NT2/D1 (cell line): Measurements from ENCODE around the gene CDH13.

Experiments used
- DNase-seq: peaks from one replicate; pipeline ENCODE4 v3.0.0-alpha.2; 2011; ENCODE audit warnings: low read depth, low spot score
- H3K27me3 ChIP-seq: 2 replicates; pipeline ENCODE4 v1.6.0; 2011; ENCODE audit warnings: mild to moderate bottlenecking; ENCODE audit not compliant: insufficient read length, insufficient read depth
- H3K36me3 ChIP-seq: 2 replicates; pipeline ENCODE4 v1.6.1; 2011; ENCODE audit warnings: mild to moderate bottlenecking, low read length, mixed read lengths; ENCODE audit not compliant: insufficient read depth, insufficient read length
- H3K4me1 ChIP-seq: 2 replicates; pipeline ENCODE4 v1.5.1; 2011; ENCODE audit not compliant: insufficient read depth, insufficient read length
- H3K4me3 ChIP-seq: 2 replicates; pipeline ENCODE4 v1.5.1; 2011; ENCODE audit warnings: low read depth; ENCODE audit not compliant: insufficient read length
- H3K9ac ChIP-seq: 2 replicates; pipeline ENCODE4 v1.6.0; 2011; ENCODE audit warnings: low read depth; ENCODE audit not compliant: insufficient read length
- H3K9me3 ChIP-seq: 2 replicates; pipeline ENCODE4 v1.5.1; 2011; ENCODE audit warnings: mild to moderate bottlenecking, low read length; ENCODE audit not compliant: insufficient read depth
- SUZ12 ChIP-seq: IDR thresholded peaks from 2 replicates; pipeline ENCODE4 v1.6.1; 2011; ENCODE audit not compliant: insufficient read length, insufficient read depth; ENCODE audit errors: extremely low read depth
- YY1 ChIP-seq: IDR thresholded peaks from 2 replicates; pipeline ENCODE4 v1.6.1; 2011; ENCODE audit not compliant: insufficient read length, insufficient read depth
- ZNF274 ChIP-seq: IDR thresholded peaks from 2 replicates; pipeline ENCODE4 v1.6.1; 2011; ENCODE audit warnings: mild to moderate bottlenecking, low read depth, low read length

CDH13 gene

GRCh38 chr16:82979406-82980111, 352.8 kb downstream of the CDH13 start:
- no peak overlapping the region for H3K9ac ChIP-seq
- H3K4me3 ChIP-seq = no peak overlapping the region
- no peaks in the 10 kb centered on the region for H3K36me3 ChIP-seq
- H3K4me1 ChIP-seq = no peaks in the 10 kb centered on the region
- peaks cover 26% of the 10 kb centered on the region; the same call in 1 of the 2 replicates for H3K9me3 ChIP-seq
- no peak for TF ChIP-seq SUZ12
- TF ChIP-seq YY1 = no peak
- no peak for TF ChIP-seq ZNF274
- no peak for DNase-seq
- no peaks in the 10 kb centered on the region for H3K27me3 ChIP-seq

GRCh38 chr16:82980810-82981209, 354.0 kb downstream of the CDH13 start:
- Histone ChIP-seq H3K9me3 (peaks cover 26% of the 10 kb centered on the region; the same call in 1 of the 2 replicates), H3K9ac (no peak overlapping the region), H3K36me3 (no peaks in the 10 kb centered on the region), H3K4me1 (no peaks in the 10 kb centered on the region), H3K27me3 (no peaks in the 10 kb centered on the region), H3K4me3 (no peak overlapping the region)
- DNase-seq = no peak
- TF ChIP-seq ZNF274 = no peak
- TF ChIP-seq YY1 = no peak
- TF ChIP-seq SUZ12 = no peak

GRCh38 chr16:82987767-82988166, 361.0 kb downstream of the CDH13 start:
- H3K9me3 ChIP-seq = no peaks in the 10 kb centered on the region
- H3K4me3 ChIP-seq = no peak overlapping the region
- TF ChIP-seq SUZ12 (no peak), YY1 (no peak), ZNF274 (no peak)
- no peak overlapping the region for H3K9ac ChIP-seq
- no peaks in the 10 kb centered on the region for H3K4me1 ChIP-seq
- H3K27me3 ChIP-seq = no peaks in the 10 kb centered on the region
- no peak for DNase-seq
- H3K36me3 ChIP-seq = no peaks in the 10 kb centered on the region

GRCh38 chr16:82990155-82990554, 363.4 kb downstream of the CDH13 start:
- no peaks in the 10 kb centered on the region for H3K9me3 ChIP-seq
- H3K4me1 ChIP-seq = no peaks in the 10 kb centered on the region
- no peaks in the 10 kb centered on the region for H3K27me3 ChIP-seq
- H3K36me3 ChIP-seq = no peaks in the 10 kb centered on the region
- TF ChIP-seq SUZ12 = no peak
- no peak for TF ChIP-seq YY1
- TF ChIP-seq ZNF274 = no peak
- no peak overlapping the region for H3K4me3 ChIP-seq
- peak; percentile 1 for DNase-seq
- H3K9ac ChIP-seq = no peak overlapping the region

GRCh38 chr16:82991410-82991809, 364.6 kb downstream of the CDH13 start:
- H3K4me1 ChIP-seq = no peaks in the 10 kb centered on the region
- no peak overlapping the region for H3K9ac ChIP-seq
- no peaks in the 10 kb centered on the region for H3K27me3 ChIP-seq
- H3K4me3 ChIP-seq = no peak overlapping the region
- H3K36me3 ChIP-seq = no peaks in the 10 kb centered on the region
- no peak for TF ChIP-seq SUZ12
- no peak for TF ChIP-seq YY1
- TF ChIP-seq ZNF274 = no peak
- no peak for DNase-seq
- H3K9me3 ChIP-seq = no peaks in the 10 kb centered on the region

GRCh38 chr16:82991966-82992675, 365.4 kb downstream of the CDH13 start:
- DNase-seq = no peak
- TF ChIP-seq SUZ12 = no peak
- Histone ChIP-seq H3K36me3 (no peaks in the 10 kb centered on the region), H3K9ac (no peak overlapping the region), H3K4me3 (no peak overlapping the region), H3K27me3 (no peaks in the 10 kb centered on the region), H3K9me3 (no peaks in the 10 kb centered on the region), H3K4me1 (no peaks in the 10 kb centered on the region)

GRCh38 chr16:82992786-82993185, 366.0 kb downstream of the CDH13 start:
- H3K36me3 ChIP-seq = no peaks in the 10 kb centered on the region
- H3K27me3 ChIP-seq = no peaks in the 10 kb centered on the region
- H3K9me3 ChIP-seq = no peaks in the 10 kb centered on the region
- TF ChIP-seq SUZ12 (no peak), YY1 (no peak), ZNF274 (no peak)
- H3K9ac ChIP-seq = no peak overlapping the region
- DNase-seq = no peak
- no peaks in the 10 kb centered on the region for H3K4me1 ChIP-seq
- H3K4me3 ChIP-seq = no peak overlapping the region
